DMS 273 (cell line): ENCODE results near the gene PIK3CA.
"Not testable (repeated sequence)": the region's sequence is repeated elsewhere in the genome, so short reads cannot be mapped to it uniquely, and the experiment has no call there.

Experiments used
- DNase-seq: peaks from one replicate; lab custom pipeline; 2025; ENCODE audit not compliant: unreplicated experiment; lab: John Stamatoyannopoulos, UW

The PIK3CA gene

DNA sequence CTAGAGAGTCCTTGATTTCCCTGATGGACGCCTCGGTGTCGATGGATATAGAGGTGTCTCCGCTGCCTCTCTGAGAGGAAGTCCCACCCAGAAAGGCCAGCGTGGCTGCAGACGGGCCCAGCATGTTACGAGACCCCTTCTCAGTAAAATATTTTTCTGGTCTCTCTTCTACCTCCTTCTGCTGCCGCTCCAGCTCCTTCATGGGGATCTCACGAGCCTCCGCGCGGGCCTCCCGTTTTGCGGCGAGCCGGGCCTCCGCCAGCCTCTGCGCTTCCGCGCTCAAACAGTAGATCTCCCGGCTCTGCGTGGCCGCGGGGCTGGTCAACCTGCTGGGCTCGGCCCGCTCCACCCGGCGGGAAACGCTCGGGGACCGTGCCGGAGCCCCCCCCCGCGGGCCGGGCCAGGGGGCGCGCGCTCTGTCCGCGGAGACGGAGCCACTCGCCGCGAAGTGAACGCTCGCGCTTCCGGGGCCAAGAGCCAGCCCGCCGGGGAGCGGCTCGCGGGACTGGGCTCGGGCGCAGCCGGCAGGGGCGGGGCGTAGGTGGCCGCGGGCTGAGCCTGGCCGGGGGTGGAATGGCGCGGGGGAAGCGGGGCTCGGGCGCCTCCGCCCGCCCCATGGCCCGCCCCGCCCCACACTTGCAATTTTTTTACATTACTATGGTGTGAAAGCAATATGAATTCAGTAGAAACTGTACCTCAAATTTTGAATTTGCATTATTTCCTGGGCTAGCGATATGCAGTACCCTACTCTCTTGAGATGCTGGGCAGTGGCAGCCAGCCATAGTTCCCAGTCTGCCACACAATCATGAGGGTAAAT lies 113.0 kb downstream of the PIK3CA start:
- peak; percentile 92 for DNase-seq

DNA sequence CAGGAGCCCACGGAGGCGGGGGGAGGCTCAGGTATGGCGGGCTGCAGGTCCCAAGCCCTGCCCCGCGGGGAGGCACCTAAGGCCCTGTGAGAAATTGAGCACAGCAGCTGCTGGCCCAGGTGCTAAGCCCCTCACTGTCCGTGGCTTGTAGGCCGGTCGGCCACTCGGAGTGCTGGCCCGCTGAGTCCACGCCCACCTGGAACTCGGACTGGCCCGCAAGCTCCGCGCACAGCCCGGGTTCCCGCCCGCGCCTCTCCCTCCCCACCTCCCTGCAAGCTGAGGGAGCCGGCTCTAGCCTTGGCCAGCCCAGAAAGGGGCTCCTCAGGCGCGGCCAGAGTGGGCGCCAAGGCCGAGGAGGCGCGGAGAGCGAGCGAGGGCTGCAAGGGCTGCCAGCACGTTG lies 115.0 kb downstream of the PIK3CA start:
- no peak for DNase-seq

DNA sequence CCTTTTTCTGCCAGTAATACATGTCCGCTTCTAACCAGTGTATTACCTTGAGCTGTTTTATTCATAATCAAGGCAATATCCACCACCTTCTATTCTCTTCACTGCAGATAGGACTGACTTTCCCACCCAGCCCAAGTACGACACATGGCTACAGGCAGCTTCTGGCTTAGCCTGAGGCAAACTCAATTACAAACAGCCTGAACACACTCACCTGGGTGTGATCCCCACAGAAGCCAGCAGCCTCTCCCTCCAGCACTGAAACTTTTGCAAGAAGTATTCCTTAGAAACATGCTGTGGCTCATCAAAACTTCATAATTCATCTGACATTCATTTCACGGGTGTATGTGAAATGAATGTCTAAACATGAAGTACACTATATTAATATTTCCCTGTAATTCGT lies 116.3 kb downstream of the PIK3CA start:
- DNase-seq, result no peak

DNA sequence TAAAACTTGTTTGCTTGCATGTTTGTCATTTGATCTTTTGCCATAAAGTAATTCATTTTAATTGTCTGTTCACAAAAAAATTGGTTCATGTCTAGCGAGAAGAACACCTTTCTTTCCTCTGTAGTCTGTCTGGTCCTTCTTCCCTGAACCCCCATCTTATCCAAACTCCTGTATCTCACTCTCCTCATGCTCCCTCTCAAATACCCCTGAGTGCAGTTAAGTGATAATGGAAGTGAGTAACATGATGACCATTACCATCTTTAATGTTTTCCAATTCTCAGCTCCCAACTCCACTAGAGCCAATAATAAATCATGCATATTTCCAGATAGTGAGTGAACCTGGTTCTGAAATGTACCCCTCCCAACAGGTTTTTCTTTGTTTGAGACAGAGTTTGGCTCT lies 116.9 kb downstream of the PIK3CA start:
- no peak for DNase-seq

DNA sequence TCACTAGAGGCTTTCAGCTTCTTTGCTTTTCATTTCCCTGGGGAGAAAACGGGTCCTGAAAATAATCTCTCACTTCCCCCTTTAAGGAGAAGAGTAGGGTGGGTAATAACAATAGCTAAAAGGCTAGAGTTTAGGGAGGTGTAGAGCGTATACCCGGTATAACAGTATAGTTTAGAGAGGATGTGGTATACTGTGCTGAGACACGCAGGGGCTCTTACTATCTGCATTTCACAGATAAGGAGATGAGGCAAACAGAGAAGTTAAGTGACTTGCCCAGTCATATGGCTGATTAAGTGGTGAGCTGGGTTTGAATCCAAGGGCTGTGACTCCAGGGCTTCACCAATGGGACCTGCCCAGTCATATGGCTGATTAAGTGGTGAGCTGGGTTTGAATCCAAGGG lies 117.7 kb downstream of the PIK3CA start:
- DNase-seq, result no peak

DNA sequence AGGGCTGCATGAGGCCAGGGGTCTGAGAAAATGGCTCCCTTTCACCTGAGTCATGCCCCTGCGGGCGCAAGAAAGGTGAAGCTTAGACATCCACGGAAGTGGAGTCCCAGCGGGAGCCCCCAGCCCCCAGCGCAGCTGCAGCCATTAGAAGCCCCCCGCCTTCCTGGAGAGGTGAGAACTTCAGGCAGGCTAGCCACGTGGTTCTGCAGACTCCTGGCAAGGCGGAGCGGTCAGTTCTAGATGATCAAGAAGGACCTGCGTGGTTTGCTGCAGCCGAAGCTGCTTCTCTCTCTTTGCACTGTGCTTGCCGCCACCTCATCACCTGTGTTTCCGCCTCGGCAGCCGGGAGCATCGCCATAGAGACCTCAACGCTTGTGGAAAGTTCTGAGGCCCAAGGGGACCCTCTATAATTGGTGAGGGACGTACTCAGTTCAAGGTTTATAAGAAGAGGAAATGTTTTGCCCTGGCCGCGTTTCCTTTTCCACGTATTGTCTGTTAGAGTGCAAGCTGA lies 118.6 kb downstream of the PIK3CA start:
- no peak for DNase-seq

DNA sequence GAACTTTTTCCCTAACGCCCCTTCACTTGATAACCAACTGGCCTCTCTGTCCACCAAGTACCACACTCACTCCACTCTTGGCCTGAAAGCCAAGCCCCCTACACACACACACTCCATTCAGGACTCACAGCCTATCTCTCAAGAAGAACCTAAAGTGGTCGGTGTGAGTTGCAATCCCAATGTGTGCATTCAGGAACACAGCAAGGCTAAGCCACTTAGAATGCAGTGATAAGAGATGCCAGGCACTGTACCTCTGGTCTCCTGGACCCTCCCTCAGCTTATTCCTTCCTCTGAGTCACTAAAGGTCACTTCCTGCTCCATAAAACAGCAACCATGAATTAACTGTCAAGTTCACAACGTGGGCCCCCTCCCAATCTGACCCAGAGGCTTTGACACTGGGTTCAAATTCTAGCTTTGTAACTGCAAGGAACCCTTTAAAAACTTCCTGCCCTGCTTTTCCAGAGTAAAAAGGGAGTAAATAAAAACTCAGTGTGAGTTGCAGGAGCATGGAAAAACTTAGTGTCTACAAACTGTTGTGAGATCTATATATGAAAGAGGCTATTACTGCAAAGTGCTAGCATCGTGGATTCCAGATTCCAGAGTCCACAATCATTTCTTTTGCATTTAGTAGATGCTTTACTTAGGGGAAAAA lies 120.4 kb downstream of the PIK3CA start:
- DNase-seq, result no peak

DNA sequence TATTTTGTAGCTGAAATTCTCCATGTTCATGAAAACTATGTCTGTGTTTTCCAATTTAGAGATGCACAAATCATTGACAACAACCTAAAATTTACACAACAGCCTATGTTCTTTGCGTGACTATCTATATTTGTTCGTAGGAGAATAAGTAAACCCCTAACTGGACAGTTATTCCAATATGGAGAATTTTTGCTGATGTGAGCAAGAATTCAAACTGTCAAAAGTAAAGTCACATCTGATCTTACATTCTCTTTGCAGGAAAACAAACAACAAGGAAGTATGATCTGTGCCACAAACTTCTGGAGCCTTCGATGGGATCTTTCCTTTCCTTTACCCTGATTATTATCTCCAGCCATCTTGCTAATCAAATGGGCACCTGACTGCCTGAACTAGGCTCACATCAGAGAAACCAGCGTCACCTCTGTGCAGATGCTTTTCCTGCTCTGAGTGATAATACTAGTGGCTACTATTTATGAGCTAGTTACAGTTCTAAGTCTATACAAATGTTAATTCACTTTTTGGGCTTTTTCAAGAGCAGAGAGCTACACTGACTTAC lies 121.1 kb downstream of the PIK3CA start:
- no peak for DNase-seq

DNA sequence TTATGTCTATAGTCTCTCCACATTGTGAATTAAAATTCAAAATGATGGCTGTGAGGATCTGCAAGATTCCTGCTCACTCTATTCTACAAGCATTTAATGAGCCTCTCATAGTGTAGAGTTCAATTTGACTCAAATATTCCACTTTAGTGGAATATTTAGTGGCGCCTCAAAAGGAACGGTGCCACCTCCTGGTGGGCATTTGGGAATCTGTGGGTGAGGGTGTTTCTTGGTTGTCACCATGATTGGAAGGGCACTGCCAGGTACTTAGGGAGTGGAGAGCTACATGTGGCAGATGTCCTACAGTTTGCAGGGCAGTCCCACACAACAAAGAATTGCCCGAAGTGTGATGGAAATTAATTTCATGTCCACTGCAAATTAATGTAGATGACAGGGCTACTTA lies 124.2 kb downstream of the PIK3CA start:
- DNase-seq, result peak; percentile 37

DNA sequence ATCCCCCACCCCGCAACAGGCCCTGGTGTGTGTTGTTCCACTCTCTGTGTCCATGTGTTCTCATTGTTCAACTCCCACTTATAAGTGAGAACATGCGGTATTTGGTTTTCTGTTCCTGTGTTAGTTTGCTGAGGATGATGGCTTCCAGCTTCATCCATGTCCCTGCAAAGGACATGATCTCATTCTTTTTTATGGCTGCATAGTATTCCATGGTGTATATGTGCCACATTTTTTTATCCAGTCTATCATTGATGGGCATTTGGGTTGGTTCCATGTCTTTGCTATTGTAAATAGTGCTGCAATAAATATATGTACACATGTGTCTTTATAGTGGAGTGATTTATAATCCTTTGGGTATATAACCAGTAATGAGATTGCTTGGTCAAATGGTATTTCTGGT lies 126.3 kb downstream of the PIK3CA start:
- DNase-seq, result not testable (repeated sequence)

DNA sequence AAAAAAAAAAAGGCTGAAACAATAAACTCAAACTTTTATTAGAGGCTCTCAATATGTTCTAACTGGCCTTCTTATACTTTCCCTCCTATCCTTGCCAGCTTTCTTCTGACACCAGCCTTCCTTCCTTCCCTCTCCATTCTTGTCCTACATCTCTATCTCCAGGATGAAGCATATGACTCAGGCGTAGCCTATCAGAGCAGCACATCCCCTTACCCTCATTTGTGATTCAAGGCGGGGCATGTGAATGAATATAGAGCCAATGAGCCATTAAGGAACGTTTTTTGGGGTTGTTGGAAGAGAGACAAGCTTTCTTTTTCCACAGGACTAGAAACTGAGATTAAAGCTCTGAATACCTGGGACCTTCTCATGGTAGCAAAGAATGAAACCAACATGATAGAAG lies 127.8 kb downstream of the PIK3CA start:
- no peak for DNase-seq

DNA sequence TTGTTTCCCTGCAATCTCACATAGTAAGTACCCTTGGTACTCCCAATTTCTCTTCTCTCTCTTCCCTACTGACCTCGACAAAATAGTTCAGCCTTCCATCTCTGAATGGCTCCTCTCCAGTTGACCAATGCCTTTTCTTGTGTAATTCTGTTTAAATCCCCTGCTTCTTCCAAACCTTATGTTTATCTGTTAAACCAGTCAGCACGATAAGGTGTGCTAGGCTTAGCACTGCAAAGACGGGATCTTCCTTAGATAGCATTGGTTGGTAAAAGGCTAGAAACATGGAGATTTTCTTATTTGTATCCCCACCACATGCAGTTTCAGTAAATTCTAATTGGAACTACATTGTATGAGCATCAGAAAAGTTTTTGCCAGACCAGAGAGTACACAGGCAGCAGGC lies 128.6 kb downstream of the PIK3CA start:
- DNase-seq, result no peak

DNA sequence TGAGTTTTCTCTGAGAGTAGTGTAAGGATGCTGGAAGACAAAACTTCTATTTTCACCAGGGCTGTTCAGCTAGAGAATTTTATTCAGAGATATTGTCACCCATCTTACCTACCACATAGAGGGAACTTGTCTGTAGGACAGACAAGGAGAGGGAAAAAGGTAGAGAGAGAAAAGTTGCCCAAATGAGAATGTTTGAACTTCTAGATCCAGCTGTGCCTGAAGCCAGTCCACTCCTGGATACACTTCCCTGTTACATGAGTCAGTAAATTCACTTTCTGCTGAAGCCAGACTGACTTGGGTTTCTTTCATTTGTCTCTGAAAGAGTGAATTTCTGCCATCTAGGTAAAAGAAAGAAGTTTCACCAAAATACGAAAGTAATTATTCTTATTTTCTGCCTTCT lies 130.0 kb downstream of the PIK3CA start:
- DNase-seq, result no peak

DNA sequence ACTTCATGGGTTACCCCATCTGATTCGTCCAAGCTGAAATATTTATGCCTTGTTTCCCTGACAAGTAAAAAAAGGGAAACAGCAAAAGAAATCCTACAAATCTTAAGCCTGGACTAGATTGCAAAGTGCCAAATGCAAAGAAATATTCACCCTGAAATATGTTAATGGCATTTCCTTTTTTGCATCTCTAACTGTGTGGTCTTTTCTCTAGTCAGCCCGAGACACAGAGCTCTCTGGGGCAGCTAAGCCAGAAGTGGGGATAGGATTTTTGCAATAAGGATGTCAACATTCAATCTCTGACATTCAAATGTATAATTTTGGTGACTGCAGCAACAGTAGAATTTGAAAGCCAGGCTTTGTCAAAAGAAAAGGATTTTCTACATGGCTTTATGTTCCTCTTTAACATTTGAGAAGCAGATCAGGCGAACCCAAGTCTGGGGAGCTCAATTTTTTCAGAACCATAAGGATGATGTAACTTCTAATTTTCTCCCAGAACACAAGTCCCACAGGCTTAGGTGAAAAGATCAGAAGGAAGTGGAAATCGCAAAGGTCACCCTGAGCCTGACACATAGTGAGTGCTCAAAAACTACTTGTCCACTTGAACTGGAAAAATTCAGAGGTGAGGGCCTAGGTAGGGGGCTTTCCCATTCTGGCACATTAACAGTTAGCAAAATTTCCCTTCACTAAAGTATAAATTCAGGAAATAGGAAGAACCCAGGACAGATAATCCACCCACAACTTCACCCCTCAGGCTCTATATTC lies 131.0 kb downstream of the PIK3CA start:
- no peak for DNase-seq

DNA sequence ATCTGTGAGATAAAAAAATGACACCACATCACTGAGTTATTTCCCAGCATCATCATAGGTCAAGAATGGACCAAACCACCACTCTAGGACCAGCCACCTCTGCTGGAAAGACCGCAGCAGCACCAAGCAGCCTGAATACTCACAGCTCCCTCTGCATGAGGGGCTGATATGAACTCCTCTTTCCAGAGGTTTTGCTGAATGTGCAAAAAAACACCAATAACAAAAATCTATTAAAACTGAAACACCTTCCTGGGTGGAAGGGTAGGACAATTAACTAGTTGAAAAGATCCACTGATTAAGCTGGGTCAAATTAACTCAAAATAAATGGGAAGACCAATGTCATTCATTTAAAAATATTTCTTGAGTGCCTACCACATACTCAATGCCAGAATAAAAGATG lies 131.7 kb downstream of the PIK3CA start:
- no peak for DNase-seq

DNA sequence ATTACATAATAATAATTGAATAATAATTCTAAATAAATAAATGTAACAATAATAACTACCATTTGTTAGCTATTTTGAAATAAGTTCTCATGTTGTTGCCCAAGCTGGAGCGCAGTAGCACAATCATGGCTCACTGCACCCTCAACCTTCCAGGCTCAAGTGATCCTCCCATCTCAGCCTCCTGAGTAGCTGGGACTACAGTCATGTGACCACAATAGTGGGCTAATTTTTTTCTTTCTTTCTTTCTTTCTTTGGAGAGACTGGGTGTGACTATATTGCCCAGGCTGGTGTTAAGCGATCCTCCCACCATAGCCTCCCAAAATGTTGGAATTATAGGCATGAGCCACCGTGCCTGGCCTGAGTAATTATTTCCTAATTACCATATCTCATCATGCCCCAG lies 133.7 kb downstream of the PIK3CA start:
- no peak for DNase-seq

DNA sequence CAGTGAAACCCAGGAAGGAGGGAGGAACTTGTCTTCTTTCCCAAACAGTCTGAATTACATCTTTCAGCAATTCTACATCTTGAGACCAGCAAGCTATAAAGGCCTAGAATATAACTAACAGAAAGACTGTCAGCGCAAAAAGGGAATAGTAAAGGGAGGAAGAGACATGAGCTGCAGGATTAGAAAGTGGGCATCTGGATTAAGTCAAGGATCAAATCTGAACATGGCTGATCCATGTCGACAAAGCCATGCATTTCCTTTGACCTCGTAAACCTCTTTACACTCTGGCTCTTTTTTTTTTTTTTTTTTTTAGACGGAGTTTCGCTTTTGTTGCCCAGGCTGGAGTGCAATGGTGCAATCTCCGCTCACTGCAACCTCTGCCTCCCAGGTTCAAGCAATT lies 138.2 kb downstream of the PIK3CA start:
- no peak for DNase-seq

DNA sequence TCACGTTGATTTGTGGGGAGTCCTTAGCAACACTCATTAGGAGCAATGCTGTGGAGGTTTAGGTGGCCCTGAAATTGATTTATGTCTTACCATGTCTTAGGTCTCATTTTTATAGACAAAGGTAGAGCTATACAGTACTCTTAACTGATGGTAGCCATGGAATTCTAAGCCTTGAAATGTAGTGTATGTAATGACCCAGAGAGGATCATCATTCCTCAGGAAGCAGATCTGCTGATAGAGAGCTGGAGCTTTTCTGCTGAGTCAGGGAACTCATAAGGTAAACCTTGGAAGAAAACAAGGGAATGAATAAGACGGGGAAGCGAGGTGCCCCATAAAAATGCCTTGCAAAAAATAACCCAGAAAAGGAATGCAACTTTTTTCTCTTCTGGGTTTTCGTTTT lies 140.7 kb downstream of the PIK3CA start:
- DNase-seq, result no peak

DNA sequence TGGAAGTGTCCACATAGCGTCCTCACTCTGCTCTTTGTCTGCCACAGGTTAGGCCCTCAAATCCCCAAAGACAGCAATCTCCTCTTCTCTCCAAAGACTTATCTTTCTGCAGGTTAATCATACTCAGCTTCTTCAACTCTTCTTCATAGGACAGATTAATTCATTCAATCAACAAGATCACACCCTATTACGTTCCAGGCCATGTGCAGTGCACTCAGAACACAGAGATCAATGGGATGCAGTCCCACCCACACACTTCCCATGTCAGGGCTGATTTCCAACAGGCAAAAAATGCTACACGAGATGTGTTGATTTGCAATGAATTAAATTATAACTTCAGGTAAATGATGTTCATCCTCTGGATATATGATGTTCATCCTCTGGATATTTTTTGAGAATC lies 141.1 kb downstream of the PIK3CA start:
- no peak for DNase-seq
